DND-41 (cell line): ENCODE measurements around the gene KLRD1.

Experiments
- ATAC-seq: fragments of 200-7000 bp; cut with Tn5 transposase; 3 replicates; pipeline ENCODE4 v1.9.1; 2021; ENCODE audit warnings: low read depth; ENCODE audit not compliant: insufficient read depth
- DNase-seq: peaks from one replicate; pipeline ENCODE4 v3.0.0-alpha.2; 2020
- H2AFZ ChIP-seq: 2 replicates; pipeline ENCODE4 v1.6.0; 2012; ENCODE audit warnings: low read depth, low read length
- H3K27ac ChIP-seq: 2 replicates; pipeline ENCODE4 v1.5.1; 2012; ENCODE audit warnings: low read length, inconsistent platforms
- H3K27me3 ChIP-seq: fragments of 200-600 bp; sonication (generic); 2 replicates; pipeline ENCODE4 v1.6.0; 2012; ENCODE audit warnings: low read length, mild to moderate bottlenecking, inconsistent platforms; ENCODE audit not compliant: insufficient read depth, poor library complexity
- H3K36me3 ChIP-seq: 2 replicates; pipeline ENCODE4 v1.5.1; 2012; ENCODE audit warnings: low read length, inconsistent platforms; ENCODE audit not compliant: insufficient read depth
- H3K4me1 ChIP-seq: 2 replicates; pipeline ENCODE4 v1.5.1; 2012; ENCODE audit warnings: mild to moderate bottlenecking, low read length; ENCODE audit not compliant: insufficient read depth
- H3K4me2 ChIP-seq: 2 replicates; pipeline ENCODE4 v1.6.0; 2012; ENCODE audit warnings: mild to moderate bottlenecking, moderate library complexity, low read length, inconsistent platforms; ENCODE audit not compliant: insufficient read depth
- H3K4me3 ChIP-seq, 2 experiments: fragments of 200-600 bp in 1 of 2; shearing (Covaris generic) in 1 of 2; 2 replicates each; pipeline ENCODE4 v1.5.1; 2012 to 2016; ENCODE audit warnings: inconsistent platforms in 2 of 2, low read length in 2 of 2, mild to moderate bottlenecking in 2 of 2, low read depth in 1 of 2, moderate library complexity in 1 of 2
- H3K79me2 ChIP-seq: 2 replicates; pipeline ENCODE4 v1.6.0; 2012; ENCODE audit warnings: low read length, inconsistent platforms; ENCODE audit not compliant: insufficient read depth
- H3K9ac ChIP-seq: 2 replicates; pipeline ENCODE4 v1.6.0; 2012; ENCODE audit warnings: low read depth, mild to moderate bottlenecking, inconsistent platforms, low read length, moderate library complexity
- H3K9me3 ChIP-seq: 2 replicates; pipeline ENCODE4 v1.5.1; 2012; ENCODE audit warnings: low read length, moderate library complexity, mild to moderate bottlenecking, inconsistent platforms; ENCODE audit not compliant: insufficient read depth, severe bottlenecking
- H4K20me1 ChIP-seq: 2 replicates; pipeline ENCODE4 v1.6.0; 2012; ENCODE audit warnings: low read length; ENCODE audit not compliant: insufficient read depth
- EZH2 ChIP-seq: IDR thresholded peaks from 3 replicates; pipeline ENCODE4 v1.6.1; 2012; ENCODE audit warnings: borderline replicate concordance, low read depth, mild to moderate bottlenecking, moderate library complexity, low read length, inconsistent platforms; ENCODE audit not compliant: severe bottlenecking
- TF ChIP-seq, protein P1 (sequence below): IDR thresholded peaks from 2 replicates; pipeline ENCODE4 v1.5.1; 2012; ENCODE audit warnings: borderline replicate concordance, low read length, moderate library complexity, mild to moderate bottlenecking; ENCODE audit not compliant: poor library complexity, severe bottlenecking; ENCODE audit errors: extremely low read depth

The KLRD1 gene

DNA sequence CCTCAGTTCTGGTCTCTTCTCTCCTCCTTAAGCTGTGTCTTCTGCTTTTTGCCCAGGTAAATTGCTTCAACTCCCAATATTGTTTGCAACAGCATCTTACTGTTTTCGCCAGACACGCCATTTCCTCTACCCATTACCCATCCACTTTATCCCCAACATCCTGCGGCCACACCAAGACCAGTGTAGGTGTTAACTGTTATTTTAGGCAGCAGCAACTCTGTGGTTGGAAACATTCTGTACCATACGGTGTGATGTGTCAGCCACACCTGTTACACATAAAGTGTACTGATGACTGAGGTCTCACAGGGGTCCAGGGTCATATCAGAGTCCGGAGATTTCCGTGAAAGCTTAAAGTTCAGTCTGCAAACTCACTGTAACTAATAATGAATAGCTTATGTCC lies 21.8 kb upstream of the KLRD1 start:
- Histone ChIP-seq H3K27me3 (no peaks in the 10 kb centered on the region), H3K9ac (no peak overlapping the region), H3K27ac (no peak overlapping the region), H3K9me3 (no peaks in the 10 kb centered on the region), H3K79me2 (no peaks in the 10 kb centered on the region), H4K20me1 (no peaks in the 10 kb centered on the region), H3K4me1 (no peaks in the 10 kb centered on the region), H3K4me3 (no peak overlapping the region), H3K36me3 (no peaks in the 10 kb centered on the region), H2AFZ (no peak overlapping the region), H3K4me2 (no peak overlapping the region)
- no peak for DNase-seq
- TF ChIP-seq, protein P1, sequence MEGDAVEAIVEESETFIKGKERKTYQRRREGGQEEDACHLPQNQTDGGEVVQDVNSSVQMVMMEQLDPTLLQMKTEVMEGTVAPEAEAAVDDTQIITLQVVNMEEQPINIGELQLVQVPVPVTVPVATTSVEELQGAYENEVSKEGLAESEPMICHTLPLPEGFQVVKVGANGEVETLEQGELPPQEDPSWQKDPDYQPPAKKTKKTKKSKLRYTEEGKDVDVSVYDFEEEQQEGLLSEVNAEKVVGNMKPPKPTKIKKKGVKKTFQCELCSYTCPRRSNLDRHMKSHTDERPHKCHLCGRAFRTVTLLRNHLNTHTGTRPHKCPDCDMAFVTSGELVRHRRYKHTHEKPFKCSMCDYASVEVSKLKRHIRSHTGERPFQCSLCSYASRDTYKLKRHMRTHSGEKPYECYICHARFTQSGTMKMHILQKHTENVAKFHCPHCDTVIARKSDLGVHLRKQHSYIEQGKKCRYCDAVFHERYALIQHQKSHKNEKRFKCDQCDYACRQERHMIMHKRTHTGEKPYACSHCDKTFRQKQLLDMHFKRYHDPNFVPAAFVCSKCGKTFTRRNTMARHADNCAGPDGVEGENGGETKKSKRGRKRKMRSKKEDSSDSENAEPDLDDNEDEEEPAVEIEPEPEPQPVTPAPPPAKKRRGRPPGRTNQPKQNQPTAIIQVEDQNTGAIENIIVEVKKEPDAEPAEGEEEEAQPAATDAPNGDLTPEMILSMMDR, result no peak
- TF ChIP-seq EZH2, result no peak
- ATAC-seq, result no peak

DNA sequence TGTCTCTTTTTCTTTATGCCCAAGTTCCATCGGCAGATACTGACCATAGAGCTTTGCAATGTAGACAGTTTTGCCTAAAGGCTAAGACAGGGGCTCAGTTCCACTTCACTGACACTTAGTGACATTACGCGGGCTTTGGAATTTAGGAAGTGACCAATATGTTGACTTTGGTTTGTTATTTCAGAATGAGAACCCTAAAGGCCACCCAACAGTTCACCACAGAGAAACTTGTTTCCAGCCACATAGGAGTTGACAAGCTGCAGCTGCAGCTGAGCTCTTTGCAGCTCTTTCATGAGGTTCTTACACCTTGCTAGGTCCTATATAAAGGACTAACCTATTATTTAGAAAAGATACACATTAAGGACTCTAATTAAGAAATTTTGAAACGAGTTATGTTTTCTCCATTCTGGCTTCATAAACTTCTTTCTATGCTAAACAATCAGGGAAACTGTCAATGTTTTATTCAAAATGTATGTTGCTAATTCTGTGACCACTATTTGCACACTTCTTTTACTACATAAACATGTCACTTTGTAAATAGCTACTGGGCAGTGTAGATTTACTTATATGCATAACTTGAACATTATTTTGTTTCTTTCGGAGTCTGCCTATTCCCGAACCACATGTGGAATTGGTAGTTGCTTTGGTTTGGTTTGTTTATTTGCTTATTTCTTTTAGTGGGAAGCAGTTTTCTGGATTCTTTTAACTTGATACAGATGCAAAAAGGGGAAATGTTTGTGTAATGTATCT lies 18.5 kb upstream of the KLRD1 start:
- Histone ChIP-seq H3K4me1 (peaks cover 8% of the 10 kb centered on the region; the same call in 1 of the 2 replicates), H3K9ac (no peak overlapping the region), H2AFZ (no peak overlapping the region), H3K79me2 (no peaks in the 10 kb centered on the region), H3K27ac (no peak overlapping the region), H3K36me3 (no peaks in the 10 kb centered on the region), H3K27me3 (no peaks in the 10 kb centered on the region), H3K4me2 (no peak overlapping the region), H3K9me3 (no peaks in the 10 kb centered on the region), H3K4me3 (no peak overlapping the region), H4K20me1 (no peaks in the 10 kb centered on the region)
- no peak for ATAC-seq
- TF ChIP-seq, protein P1, result no peak
- no peak for TF ChIP-seq EZH2
- DNase-seq, result no peak

DNA sequence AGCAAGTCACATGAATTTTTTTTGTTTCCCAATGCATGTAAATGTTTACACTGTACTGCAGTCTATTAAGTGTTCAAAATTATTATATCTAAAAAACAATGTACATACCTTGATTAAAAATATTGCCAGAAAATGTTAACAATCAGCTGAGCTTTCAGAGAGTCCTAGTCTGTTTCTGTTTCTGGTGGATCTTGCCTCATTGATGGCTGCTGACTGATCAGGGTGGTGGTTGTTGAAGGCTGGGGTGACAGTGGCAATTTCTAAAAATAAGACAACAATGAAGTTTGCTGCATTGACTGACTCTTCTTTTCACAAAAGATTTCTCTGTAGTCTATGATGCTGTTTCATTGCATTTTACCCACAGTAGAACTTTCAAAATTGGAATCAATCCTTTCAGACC lies 16.6 kb upstream of the KLRD1 start:
- Histone ChIP-seq H3K79me2 (no peaks in the 10 kb centered on the region), H4K20me1 (no peaks in the 10 kb centered on the region), H3K9me3 (no peaks in the 10 kb centered on the region), H3K36me3 (no peaks in the 10 kb centered on the region), H3K4me3 (no peak overlapping the region), H3K4me1 (peaks cover 8% of the 10 kb centered on the region; the same call in 1 of the 2 replicates), H3K9ac (no peak overlapping the region), H2AFZ (no peak overlapping the region), H3K27ac (no peak overlapping the region), H3K27me3 (no peaks in the 10 kb centered on the region), H3K4me2 (no peak overlapping the region)
- ATAC-seq, result no peak
- no peak for TF ChIP-seq EZH2
- DNase-seq, result no peak

DNA sequence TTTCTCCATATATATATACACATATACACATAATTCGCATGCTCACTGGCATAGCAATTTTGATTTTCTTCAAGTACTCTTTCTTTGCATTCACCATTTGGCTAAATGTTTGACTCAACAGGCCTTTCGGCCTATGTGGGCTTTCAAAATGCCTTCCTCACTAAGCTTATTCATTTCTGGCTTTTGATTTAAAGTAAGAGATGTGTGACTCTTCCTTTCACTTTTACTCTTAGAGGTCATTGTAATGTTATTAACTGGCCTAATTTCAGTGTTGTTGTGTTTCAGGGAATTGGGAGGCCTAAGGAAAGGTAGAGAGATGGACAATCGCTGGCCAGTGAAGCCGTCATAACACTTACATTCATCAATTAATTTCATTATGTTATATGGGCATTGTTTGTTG lies 14.5 kb upstream of the KLRD1 start:
- H4K20me1 ChIP-seq, result no peaks in the 10 kb centered on the region
- no peaks in the 10 kb centered on the region for H3K27me3 ChIP-seq
- H2AFZ ChIP-seq, result no peak overlapping the region
- no peak overlapping the region for H3K4me2 ChIP-seq
- no peaks in the 10 kb centered on the region for H3K36me3 ChIP-seq
- DNase-seq (no peak), ATAC-seq (no peak)
- H3K4me1 ChIP-seq, result peaks cover 8% of the 10 kb centered on the region; the same call in 1 of the 2 replicates
- no peaks in the 10 kb centered on the region for H3K79me2 ChIP-seq
- H3K27ac ChIP-seq, result no peak overlapping the region
- no peak overlapping the region for H3K4me3 ChIP-seq
- H3K9me3 ChIP-seq, result no peaks in the 10 kb centered on the region
- no peak for TF ChIP-seq EZH2
- TF ChIP-seq, protein P1, result no peak
- H3K9ac ChIP-seq, result no peak overlapping the region
